ENCODE data around the gene DNAJB12. TPM values are rescaled to one million over a fixed set of nuclear protein-coding genes. Genes with fewer than 3 reads are reported as not detected.

Gene DNAJB12
- total and polyA plus RNA-seq, 10 of the 15 experiments (the other 5 are each of a cell fraction or from before 2014, with no cell fraction given) = 4.6 to 31.6 (median 18.8) TPM

DNA sequence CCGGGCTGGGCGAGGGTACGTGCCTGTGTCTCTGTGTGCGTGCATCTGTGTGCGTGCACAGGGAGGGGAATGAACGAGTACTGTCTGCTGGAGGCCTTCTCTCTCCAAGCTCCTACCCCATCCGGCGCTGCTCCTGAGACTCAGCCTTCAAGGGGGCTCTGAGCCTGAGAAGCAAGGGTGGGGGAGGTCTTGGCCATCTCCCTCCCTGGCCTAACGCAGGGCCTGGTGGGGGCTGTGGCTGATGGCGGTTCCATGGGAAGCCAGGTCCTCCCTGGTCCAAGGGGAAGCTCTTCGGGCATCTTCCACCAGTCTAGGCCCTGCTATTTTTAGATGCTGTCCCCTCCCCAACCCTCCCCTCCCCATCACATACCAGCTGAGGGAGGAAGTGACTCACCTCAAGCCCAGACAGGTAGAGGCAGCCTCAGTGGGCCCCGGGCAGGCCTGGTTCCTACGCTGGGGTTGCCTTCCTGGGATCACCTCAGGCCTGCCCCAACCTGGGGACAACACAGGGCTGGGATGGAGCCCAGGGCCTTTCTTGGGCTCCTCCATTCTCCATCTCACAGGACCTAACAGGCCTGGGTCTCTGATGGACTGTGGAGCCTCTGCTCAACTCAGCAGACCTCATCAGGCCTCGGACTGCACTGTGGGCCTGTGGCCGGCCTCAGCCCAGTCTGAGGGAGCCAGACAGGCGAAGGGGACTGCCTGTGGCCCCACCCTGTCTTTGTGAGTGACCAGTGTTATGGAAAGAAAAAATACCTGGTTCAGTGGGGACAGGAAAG, 32.2 kb downstream of the DNAJB12 start:
- H3K36me3 ChIP-seq (ENCODE audit: control insufficient read depth in 2 of 2, insufficient read depth in 2 of 2, low read length in 1 of 2) = no peaks in the 10 kb centered on the region
- 89% methylated on average over 16 of the region's 16 CpGs for WGBS (ENCODE audit: insufficient coverage, insufficient replicate concordance, low lambda C conversion rate, missing lambda C conversion rate)
- TF ChIP-seq CREB1 (IDR thresholded peaks at IDR 0.05; ENCODE audit: low read depth) (no peak), SPI1 (IDR thresholded peaks at IDR 0.05; ENCODE audit: borderline replicate concordance, insufficient read depth, low read depth, low read length) (0 out of 2 replicates have a peak, but pooled peaks have one; percentile 5)
- CTCF ChIA-PET = interaction anchor here (1.0 to 7.4 kb wide), 10 partner anchors 10 to 274 kb away, joined by 3 to 59 read pairs (median 6); partner anchors contain the start of gene DDIT4
- intact Hi-C loops (cut with micrococcal nuclease; ENCODE audit: unreplicated experiment) = no loop called here
- no peak for FAIRE-seq
- BruUV-seq (replicated peaks) = no TSS peak
- no peaks in the 10 kb centered on the region for H3K9me3 ChIP-seq (replicated peaks; ENCODE audit: control insufficient read depth, insufficient read depth, low read length)
- H4K20me1 ChIP-seq (ENCODE audit: control insufficient read depth, insufficient read depth) = no peaks in the 10 kb centered on the region
- SMC1A ChIA-PET (ENCODE audit: uncharacterized antibody, unreplicated experiment) = interaction anchor here (1.2 to 6.5 kb wide), 7 partner anchors 12 to 190 kb away, joined by 3 to 103 read pairs (median 16); partner anchors contain the start of gene DDIT4
- H3K4me3 ChIP-seq = no peak overlapping the region
- H3K79me2 ChIP-seq (ENCODE audit: control insufficient read depth, insufficient read depth, low read length) = peaks cover 8% of the 10 kb centered on the region
- H3K4me1 ChIP-seq (ENCODE audit: control insufficient read depth, insufficient read depth, low read length) = peaks cover 50% of the 10 kb centered on the region
- RAD21 ChIA-PET (ENCODE audit: unreplicated experiment) = interaction anchor here (0.6 to 8.4 kb wide), 9 partner anchors 13 to 189 kb away, joined by 3 to 137 read pairs (median 23); no protein-coding TSS in a partner anchor
- no peak overlapping the region for H2AFZ ChIP-seq (ENCODE audit: control insufficient read depth, low read depth, low read length)
- POLR2A ChIA-PET = interaction anchor here (0.5 to 6.6 kb wide), 15 partner anchors 7 to 106 kb away, joined by 3 to 120 read pairs (median 6); partner anchors contain the start of genes ANAPC16, ASCC1 and DDIT4
- ATAC-seq = no peak
- no peak overlapping the region; the same call in 1 of the 2 replicates for H3K4me2 ChIP-seq (ENCODE audit: control insufficient read depth, insufficient read depth)
- in situ Hi-C loops (cut with MboI) = no loop called here
- peak overlapping the region; percentile 13; the same call in 1 of the 2 replicates for H3K27ac ChIP-seq (ENCODE audit: control insufficient read depth, insufficient read depth)
- DNase-seq (ENCODE audit: low read depth, low spot score) = no peak
- H3K9ac ChIP-seq (ENCODE audit: control insufficient read depth, insufficient read depth, low read length) = peak overlapping the region; percentile 19; the same call in 1 of the 2 replicates
- no peaks in the 10 kb centered on the region for H3K27me3 ChIP-seq (replicated peaks in 1 of 2; ENCODE audit: control insufficient read depth in 2 of 2, insufficient read depth in 2 of 2, low read length in 1 of 2)

GRCh38 chr10:72322030-72322279, 32.8 kb downstream of the DNAJB12 start:
- no peaks in the 10 kb centered on the region for H3K9me3 ChIP-seq (replicated peaks; ENCODE audit: control insufficient read depth, insufficient read depth, low read length)
- POLR2A ChIA-PET = interaction anchor here (0.9 to 6.6 kb wide), 15 partner anchors 8 to 106 kb away, joined by 3 to 120 read pairs (median 8); partner anchors contain the start of genes ANAPC16, ASCC1 and DDIT4
- CTCF ChIA-PET = interaction anchor here (1.0 to 7.4 kb wide), 12 partner anchors 10 to 273 kb away, joined by 3 to 59 read pairs (median 4); partner anchors contain the start of gene DDIT4
- DNase-seq (ENCODE audit: low read depth, low spot score) (no peak), ATAC-seq (no peak), FAIRE-seq (no peak)
- no TSS peak for BruUV-seq (replicated peaks)
- WGBS (ENCODE audit: insufficient coverage, insufficient replicate concordance, low lambda C conversion rate, missing lambda C conversion rate) = 86% methylated on average over 3 of the region's 3 CpGs
- intact Hi-C loops (cut with micrococcal nuclease; ENCODE audit: unreplicated experiment) (no loop called here), in situ Hi-C loops (cut with MboI) (no loop called here)
- H2AFZ ChIP-seq (ENCODE audit: control insufficient read depth, low read depth, low read length) = no peak overlapping the region
- H3K4me1 ChIP-seq (ENCODE audit: control insufficient read depth, insufficient read depth, low read length) = peaks cover 54% of the 10 kb centered on the region
- H3K79me2 ChIP-seq (ENCODE audit: control insufficient read depth, insufficient read depth, low read length) = peaks cover 8% of the 10 kb centered on the region
- H3K4me2 ChIP-seq (ENCODE audit: control insufficient read depth, insufficient read depth) = no peak overlapping the region
- H4K20me1 ChIP-seq (ENCODE audit: control insufficient read depth, insufficient read depth) = no peaks in the 10 kb centered on the region
- H3K4me3 ChIP-seq = no peak overlapping the region; the same call in 1 of the 2 replicates
- no peaks in the 10 kb centered on the region for H3K36me3 ChIP-seq (ENCODE audit: control insufficient read depth in 2 of 2, insufficient read depth in 2 of 2, low read length in 1 of 2)
- H3K9ac ChIP-seq (ENCODE audit: control insufficient read depth, insufficient read depth, low read length) = no peak overlapping the region
- RAD21 ChIA-PET (ENCODE audit: unreplicated experiment) = interaction anchor here (1.7 to 8.4 kb wide), 9 partner anchors 14 to 188 kb away, joined by 4 to 137 read pairs (median 23); partner anchors contain the start of gene DDIT4
- H3K27me3 ChIP-seq (replicated peaks in 1 of 2; ENCODE audit: control insufficient read depth in 2 of 2, insufficient read depth in 2 of 2, low read length in 1 of 2) = no peaks in the 10 kb centered on the region
- SMC1A ChIA-PET (ENCODE audit: uncharacterized antibody, unreplicated experiment) = interaction anchor here (0.8 to 6.5 kb wide), 10 partner anchors 13 to 273 kb away, joined by 3 to 103 read pairs (median 16); partner anchors contain the start of gene DDIT4
- peak overlapping the region; percentile 89 for H3K27ac ChIP-seq (ENCODE audit: control insufficient read depth, insufficient read depth)
- TF ChIP-seq IRF4 (IDR thresholded peaks at IDR 0.05; ENCODE audit: low read depth, low read length) (no peak), JUND (IDR thresholded peaks at IDR 0.05; ENCODE audit: low read depth, low read length) (no peak), ZNF24 (IDR thresholded peaks at IDR 0.05) (no peak), SMC3 (IDR thresholded peaks at IDR 0.05; ENCODE audit: borderline replicate concordance, low read length) (no peak)
- TF ChIP-seq, protein P1, sequence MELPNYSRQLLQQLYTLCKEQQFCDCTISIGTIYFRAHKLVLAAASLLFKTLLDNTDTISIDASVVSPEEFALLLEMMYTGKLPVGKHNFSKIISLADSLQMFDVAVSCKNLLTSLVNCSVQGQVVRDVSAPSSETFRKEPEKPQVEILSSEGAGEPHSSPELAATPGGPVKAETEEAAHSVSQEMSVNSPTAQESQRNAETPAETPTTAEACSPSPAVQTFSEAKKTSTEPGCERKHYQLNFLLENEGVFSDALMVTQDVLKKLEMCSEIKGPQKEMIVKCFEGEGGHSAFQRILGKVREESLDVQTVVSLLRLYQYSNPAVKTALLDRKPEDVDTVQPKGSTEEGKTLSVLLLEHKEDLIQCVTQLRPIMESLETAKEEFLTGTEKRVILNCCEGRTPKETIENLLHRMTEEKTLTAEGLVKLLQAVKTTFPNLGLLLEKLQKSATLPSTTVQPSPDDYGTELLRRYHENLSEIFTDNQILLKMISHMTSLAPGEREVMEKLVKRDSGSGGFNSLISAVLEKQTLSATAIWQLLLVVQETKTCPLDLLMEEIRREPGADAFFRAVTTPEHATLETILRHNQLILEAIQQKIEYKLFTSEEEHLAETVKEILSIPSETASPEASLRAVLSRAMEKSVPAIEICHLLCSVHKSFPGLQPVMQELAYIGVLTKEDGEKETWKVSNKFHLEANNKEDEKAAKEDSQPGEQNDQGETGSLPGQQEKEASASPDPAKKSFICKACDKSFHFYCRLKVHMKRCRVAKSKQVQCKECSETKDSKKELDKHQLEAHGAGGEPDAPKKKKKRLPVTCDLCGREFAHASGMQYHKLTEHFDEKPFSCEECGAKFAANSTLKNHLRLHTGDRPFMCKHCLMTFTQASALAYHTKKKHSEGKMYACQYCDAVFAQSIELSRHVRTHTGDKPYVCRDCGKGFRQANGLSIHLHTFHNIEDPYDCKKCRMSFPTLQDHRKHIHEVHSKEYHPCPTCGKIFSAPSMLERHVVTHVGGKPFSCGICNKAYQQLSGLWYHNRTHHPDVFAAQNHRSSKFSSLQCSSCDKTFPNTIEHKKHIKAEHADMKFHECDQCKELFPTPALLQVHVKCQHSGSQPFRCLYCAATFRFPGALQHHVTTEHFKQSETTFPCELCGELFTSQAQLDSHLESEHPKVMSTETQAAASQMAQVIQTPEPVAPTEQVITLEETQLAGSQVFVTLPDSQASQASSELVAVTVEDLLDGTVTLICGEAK (IDR thresholded peaks at IDR 0.05; ENCODE audit: borderline replicate concordance) = no peak
- TF ChIP-seq, protein P2, sequence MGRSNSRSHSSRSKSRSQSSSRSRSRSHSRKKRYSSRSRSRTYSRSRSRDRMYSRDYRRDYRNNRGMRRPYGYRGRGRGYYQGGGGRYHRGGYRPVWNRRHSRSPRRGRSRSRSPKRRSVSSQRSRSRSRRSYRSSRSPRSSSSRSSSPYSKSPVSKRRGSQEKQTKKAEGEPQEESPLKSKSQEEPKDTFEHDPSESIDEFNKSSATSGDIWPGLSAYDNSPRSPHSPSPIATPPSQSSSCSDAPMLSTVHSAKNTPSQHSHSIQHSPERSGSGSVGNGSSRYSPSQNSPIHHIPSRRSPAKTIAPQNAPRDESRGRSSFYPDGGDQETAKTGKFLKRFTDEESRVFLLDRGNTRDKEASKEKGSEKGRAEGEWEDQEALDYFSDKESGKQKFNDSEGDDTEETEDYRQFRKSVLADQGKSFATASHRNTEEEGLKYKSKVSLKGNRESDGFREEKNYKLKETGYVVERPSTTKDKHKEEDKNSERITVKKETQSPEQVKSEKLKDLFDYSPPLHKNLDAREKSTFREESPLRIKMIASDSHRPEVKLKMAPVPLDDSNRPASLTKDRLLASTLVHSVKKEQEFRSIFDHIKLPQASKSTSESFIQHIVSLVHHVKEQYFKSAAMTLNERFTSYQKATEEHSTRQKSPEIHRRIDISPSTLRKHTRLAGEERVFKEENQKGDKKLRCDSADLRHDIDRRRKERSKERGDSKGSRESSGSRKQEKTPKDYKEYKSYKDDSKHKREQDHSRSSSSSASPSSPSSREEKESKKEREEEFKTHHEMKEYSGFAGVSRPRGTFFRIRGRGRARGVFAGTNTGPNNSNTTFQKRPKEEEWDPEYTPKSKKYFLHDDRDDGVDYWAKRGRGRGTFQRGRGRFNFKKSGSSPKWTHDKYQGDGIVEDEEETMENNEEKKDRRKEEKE (IDR thresholded peaks at IDR 0.05) = no peak

Measured in GM12878 (cell line).